MM.1S (cell line): ENCODE results near the gene THADA.

Experiments used
- DNase-seq: peaks from one replicate; pipeline ENCODE4 v3.0.0-alpha.2; 2015
- H2AFZ ChIP-seq: fragments of 300-600 bp; sonication (generic); 2 replicates; pipeline ENCODE4 v1.6.0; 2016; ENCODE audit warnings: antibody characterized with exemption, low read length
- H3F3A ChIP-seq: fragments of 300-600 bp; sonication (generic); 2 replicates; pipeline ENCODE4 v1.6.1; 2016; ENCODE audit warnings: mild to moderate bottlenecking, antibody characterized with exemption, low read length, moderate library complexity, mixed read lengths; ENCODE audit not compliant: insufficient read depth
- H3K27ac ChIP-seq: fragments of 300-600 bp; sonication (generic); 2 replicates; pipeline ENCODE4 v1.5.1; 2016; ENCODE audit warnings: mild to moderate bottlenecking, low read length
- H3K27me3 ChIP-seq: fragments of 300-600 bp; sonication (generic); replicated peaks from 2 replicates; pipeline ENCODE4 v1.6.0; 2016; ENCODE audit warnings: low read length; ENCODE audit not compliant: insufficient read depth
- H3K36me3 ChIP-seq: fragments of 300-600 bp; sonication (generic); replicated peaks from 2 replicates; pipeline ENCODE4 v1.6.1; 2016; ENCODE audit warnings: mild to moderate bottlenecking, low read length, mixed read lengths; ENCODE audit not compliant: insufficient read depth
- H3K4me1 ChIP-seq: fragments of 300-600 bp; sonication (generic); 2 replicates; pipeline ENCODE4 v1.6.1; 2016; ENCODE audit warnings: low read length, mixed read lengths
- H3K4me2 ChIP-seq: fragments of 300-600 bp; sonication (generic); 2 replicates; pipeline ENCODE4 v1.6.0; 2016; ENCODE audit warnings: low read depth, low read length
- H3K4me3 ChIP-seq: fragments of 300-600 bp; sonication (generic); 2 replicates; pipeline ENCODE4 v1.5.1; 2016; ENCODE audit warnings: low read length, mixed read lengths
- H3K79me2 ChIP-seq: fragments of 300-600 bp; sonication (generic); 2 replicates; pipeline ENCODE4 v1.6.1; 2016; ENCODE audit warnings: mixed run types, low read length, mixed read lengths
- H3K9ac ChIP-seq: fragments of 300-600 bp; sonication (generic); 2 replicates; pipeline ENCODE4 v1.6.1; 2016; ENCODE audit warnings: low read length, mixed read lengths
- H3K9me2 ChIP-seq: fragments of 300-600 bp; sonication (generic); replicated peaks from 2 replicates; pipeline ENCODE4 v1.6.1; 2016; ENCODE audit warnings: mild to moderate bottlenecking, low read length, mixed read lengths; ENCODE audit not compliant: insufficient read depth
- H3K9me3 ChIP-seq: fragments of 300-600 bp; sonication (generic); replicated peaks from 2 replicates; pipeline ENCODE4 v1.6.1; 2016; ENCODE audit warnings: mild to moderate bottlenecking, low read length, mixed read lengths; ENCODE audit not compliant: insufficient read depth
- H4K20me1 ChIP-seq: fragments of 300-600 bp; sonication (generic); 2 replicates; pipeline ENCODE4 v1.6.1; 2016; ENCODE audit warnings: mild to moderate bottlenecking, low read length, moderate library complexity, mixed read lengths; ENCODE audit not compliant: insufficient read depth
- EZH2 ChIP-seq: fragments of 300-600 bp; sonication (generic); optimal IDR thresholded peaks from 2 replicates; pipeline ENCODE3; 2017; ENCODE audit warnings: low read depth, mild to moderate bottlenecking, antibody characterized with exemption, low read length, mixed read lengths
- EZH2phosphoT487 ChIP-seq: fragments of 300-600 bp; sonication (generic); IDR thresholded peaks from 2 replicates; pipeline ENCODE4 v1.6.1; 2018; ENCODE audit warnings: antibody characterized with exemption, low read length
- TF ChIP-seq, protein P1 (sequence below): fragments of 300-600 bp; sonication (generic); IDR thresholded peaks from 2 replicates; pipeline ENCODE4 v1.5.1; 2016; ENCODE audit warnings: antibody characterized with exemption, low read length, mixed read lengths

The THADA gene

DNA sequence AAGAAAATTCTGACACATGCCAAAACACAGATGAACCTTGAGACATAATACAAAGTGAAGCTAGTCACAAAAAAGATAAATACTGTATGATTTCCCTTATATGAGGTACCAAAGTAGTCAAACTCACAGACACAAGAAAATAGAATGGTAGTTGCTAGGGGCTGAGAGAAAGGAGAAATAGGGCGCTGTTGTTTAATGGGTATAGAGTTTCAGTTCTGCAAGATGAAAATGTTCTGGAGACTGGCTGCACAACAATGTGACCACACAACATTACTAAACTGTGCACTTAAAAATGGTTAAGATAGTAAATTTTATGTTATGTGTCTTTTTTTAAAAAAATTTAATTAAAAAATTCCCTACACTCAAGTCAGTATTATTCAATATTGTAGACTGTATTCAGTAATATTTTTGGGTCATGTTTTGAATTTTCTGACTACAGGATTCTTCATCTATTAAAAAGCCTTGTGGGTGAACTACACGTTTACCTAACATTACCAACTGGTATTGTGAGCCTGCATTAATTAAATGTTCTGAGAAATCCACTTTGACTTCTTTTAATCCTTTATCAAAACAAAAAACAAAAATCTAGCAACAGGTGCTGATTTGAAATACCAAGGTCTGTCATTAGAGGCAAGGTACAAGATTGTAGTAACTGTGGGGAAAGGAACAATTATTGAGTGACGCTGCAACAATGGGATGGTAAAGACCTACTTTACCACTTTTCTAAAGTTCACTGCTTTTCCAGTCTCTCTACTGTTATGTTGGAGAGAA lies 228.6 kb downstream of the THADA start:
- TF ChIP-seq EZH2phosphoT487, result no peak
- no peak for TF ChIP-seq EZH2
- TF ChIP-seq, protein P1, sequence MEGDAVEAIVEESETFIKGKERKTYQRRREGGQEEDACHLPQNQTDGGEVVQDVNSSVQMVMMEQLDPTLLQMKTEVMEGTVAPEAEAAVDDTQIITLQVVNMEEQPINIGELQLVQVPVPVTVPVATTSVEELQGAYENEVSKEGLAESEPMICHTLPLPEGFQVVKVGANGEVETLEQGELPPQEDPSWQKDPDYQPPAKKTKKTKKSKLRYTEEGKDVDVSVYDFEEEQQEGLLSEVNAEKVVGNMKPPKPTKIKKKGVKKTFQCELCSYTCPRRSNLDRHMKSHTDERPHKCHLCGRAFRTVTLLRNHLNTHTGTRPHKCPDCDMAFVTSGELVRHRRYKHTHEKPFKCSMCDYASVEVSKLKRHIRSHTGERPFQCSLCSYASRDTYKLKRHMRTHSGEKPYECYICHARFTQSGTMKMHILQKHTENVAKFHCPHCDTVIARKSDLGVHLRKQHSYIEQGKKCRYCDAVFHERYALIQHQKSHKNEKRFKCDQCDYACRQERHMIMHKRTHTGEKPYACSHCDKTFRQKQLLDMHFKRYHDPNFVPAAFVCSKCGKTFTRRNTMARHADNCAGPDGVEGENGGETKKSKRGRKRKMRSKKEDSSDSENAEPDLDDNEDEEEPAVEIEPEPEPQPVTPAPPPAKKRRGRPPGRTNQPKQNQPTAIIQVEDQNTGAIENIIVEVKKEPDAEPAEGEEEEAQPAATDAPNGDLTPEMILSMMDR, result no peak
- H3K27ac ChIP-seq, result no peak overlapping the region
- H3K4me2 ChIP-seq, result no peak overlapping the region
- H3K4me3 ChIP-seq, result no peak overlapping the region
- DNase-seq, result no peak
- no peaks in the 10 kb centered on the region for H3K27me3 ChIP-seq
- no peaks in the 10 kb centered on the region for H3F3A ChIP-seq
- H4K20me1 ChIP-seq, result no peaks in the 10 kb centered on the region
- no peak overlapping the region for H2AFZ ChIP-seq
- H3K9ac ChIP-seq, result no peak overlapping the region
- H3K9me3 ChIP-seq, result no peaks in the 10 kb centered on the region
- no peaks in the 10 kb centered on the region for H3K9me2 ChIP-seq
- H3K36me3 ChIP-seq, result no peaks in the 10 kb centered on the region
- no peaks in the 10 kb centered on the region for H3K4me1 ChIP-seq
- no peaks in the 10 kb centered on the region for H3K79me2 ChIP-seq

- no peaks in the 10 kb centered on the region for H3K27me3 ChIP-seq
- H3K9ac ChIP-seq, result no peak overlapping the region
- no peaks in the 10 kb centered on the region for H3K9me3 ChIP-seq
- no peaks in the 10 kb centered on the region for H3K9me2 ChIP-seq
- DNase-seq, result no peak
- no peaks in the 10 kb centered on the region for H3K79me2 ChIP-seq
- no peak overlapping the region for H3K4me3 ChIP-seq
- no peak overlapping the region for H2AFZ ChIP-seq
- TF ChIP-seq EZH2phosphoT487, result no peak
- no peak for TF ChIP-seq EZH2
- TF ChIP-seq, protein P1, result no peak
- H4K20me1 ChIP-seq, result no peaks in the 10 kb centered on the region
- H3F3A ChIP-seq, result no peaks in the 10 kb centered on the region
- H3K27ac ChIP-seq, result no peak overlapping the region
- H3K36me3 ChIP-seq, result no peaks in the 10 kb centered on the region
- no peak overlapping the region for H3K4me2 ChIP-seq
- no peaks in the 10 kb centered on the region for H3K4me1 ChIP-seq
These were observed 232.7 kb downstream of the THADA start for GRCh38 chr2:43363120-43363519.

GRCh38 chr2:43361286-43361685 lies 234.6 kb downstream of the THADA start:
- H3K9ac ChIP-seq, result no peak overlapping the region

More at GRCh38 chr2:43361286-43361685, 234.6 kb downstream of the THADA start:
- no peak for TF ChIP-seq EZH2
- TF ChIP-seq EZH2phosphoT487, result no peak
- TF ChIP-seq, protein P1, result no peak
- Histone ChIP-seq H4K20me1 (no peaks in the 10 kb centered on the region), H3K27ac (no peak overlapping the region), H3K36me3 (no peaks in the 10 kb centered on the region), H3F3A (no peaks in the 10 kb centered on the region), H3K4me1 (no peaks in the 10 kb centered on the region), H2AFZ (no peak overlapping the region), H3K9me2 (no peaks in the 10 kb centered on the region), H3K27me3 (no peaks in the 10 kb centered on the region), H3K79me2 (no peaks in the 10 kb centered on the region), H3K9me3 (no peaks in the 10 kb centered on the region), H3K4me3 (no peak overlapping the region), H3K4me2 (no peak overlapping the region)
- no peak for DNase-seq
